Right lobe of liver (tissue), 6 donors: ENCODE measurements around the gene USP47. TPM values are rescaled to one million over a fixed set of nuclear protein-coding genes. Genes with fewer than 3 reads are reported as not detected.

Experiments
- ATAC-seq, 4 donors: fragments of 200-7000 bp; cut with Tn5 transposase; one replicate each; pipeline ENCODE4 v1.9.1; 2020; ENCODE audit warnings: mild to moderate bottlenecking in 4 of 4, moderate library complexity in 4 of 4
- DNase-seq, 3 donors: peaks; one replicate each; pipeline ENCODE4 v3.0.0-alpha.2; 2020
- H3K27ac ChIP-seq, 3 donors: fragments of 200-600 bp; one replicate each; pipeline ENCODE4 v1.8.0; 2022
- H3K27me3 ChIP-seq, 2 donors: fragments of 200-600 bp; one replicate each; pipeline ENCODE4 v1.8.0; 2022
- H3K36me3 ChIP-seq, 4 donors: fragments of 200-600 bp; sonication (generic) in 1 of 4; one replicate each; pipeline versions ENCODE4 v1.5.1 to v1.8.0; 2017 to 2022; ENCODE audit warnings: control low read depth in 1 of 4
- H3K4me1 ChIP-seq, 4 donors: fragments of 200-600 bp; sonication (generic) in 1 of 4; one replicate each; pipeline versions ENCODE4 v1.5.1 to v1.8.0; 2017 to 2022; ENCODE audit warnings: control low read depth in 1 of 4
- H3K4me3 ChIP-seq, 3 donors: fragments of 200-600 bp; one replicate each; pipeline ENCODE4 v1.8.0; 2022
- H3K9me3 ChIP-seq, 4 donors: fragments of 200-600 bp; sonication (generic) in 1 of 4; one replicate each; pipeline versions ENCODE4 v1.5.1 to v1.8.0; 2017 to 2022; ENCODE audit warnings: control low read depth in 1 of 4
- POLR2A ChIP-seq: fragments of 450-650 bp; IDR thresholded peaks from one replicate; pipeline ENCODE4 v1.6.1; 2017; ENCODE audit warnings: antibody characterized with exemption, mild to moderate bottlenecking
- WGBS: methylation state at CpG from one replicate; pipeline ENCODE4 v1.1.6; 2018; ENCODE audit warnings: low coverage, low lambda C conversion rate; ENCODE audit not compliant: insufficient coverage; ENCODE audit errors: missing lambda C conversion rate; 5-methylcytosine and 5-hydroxymethylcytosine counted together
- intact Hi-C, 2 donors: fragments of 100-400 bp; cut with DNase I; formaldehyde crosslinking; loops; one replicate each; pipeline versions ENCODE4 v1.11.2 to v1.14.1; 2022
- total RNA-seq, 6 experiments: library from RNA; depleted of rRNA in 2 of 6; stranded (reverse); fragments of >200 nt in 2 of 6; fragmentation: NEBNext Ultra II Directional in 3 of 6; extraction: Animal tissue kit (Norgen Biotek cat#: 25700) in 3 of 6; gene quantifications; one replicate each; pipeline versions ENCODE4 v1.1.0 to v1.2.4, GENCODE V29; 2016 to 2023
- TF ChIP-seq, protein P1 (sequence below), 4 donors: fragments of 200-600 bp in 3 of 4; fragments of 450-650 bp in 1 of 4; IDR thresholded peaks; one replicate each; pipeline versions ENCODE4 v1.5.1 to v1.8.0; 2016 to 2022; ENCODE audit warnings: antibody characterized with exemption in 4 of 4, mild to moderate bottlenecking in 2 of 4
- donor health status: DM: no; HTN: yes; CAD: no.
- donor health status: DM: no; HTN: no; CAD: no.
- donor health status: DM: no; HTN: no; CAD: no.
- donor health status: DM: no; HTN: yes; CAD: no.
- donor health status: DM: no; HTN: yes; CAD: no.

USP47 gene
- total RNA-seq, 6 experiments from 2014 or later, result 25.2 to 38.1 (median 29.6) TPM

- H3K9me3 ChIP-seq, result no peaks in the 10 kb centered on the region
- H3K36me3 ChIP-seq, result no peaks in the 10 kb centered on the region
- no peak overlapping the region for H3K4me3 ChIP-seq
- intact Hi-C loops, result no loop called here
- H3K27me3 ChIP-seq, result no peaks in the 10 kb centered on the region
- WGBS, result 94% methylated on average over 3 of the region's 8 CpGs
- ATAC-seq (no peak), DNase-seq (peak in 1 of 3 donors; percentile 35)
- no peak for TF ChIP-seq POLR2A
- TF ChIP-seq, protein P1, sequence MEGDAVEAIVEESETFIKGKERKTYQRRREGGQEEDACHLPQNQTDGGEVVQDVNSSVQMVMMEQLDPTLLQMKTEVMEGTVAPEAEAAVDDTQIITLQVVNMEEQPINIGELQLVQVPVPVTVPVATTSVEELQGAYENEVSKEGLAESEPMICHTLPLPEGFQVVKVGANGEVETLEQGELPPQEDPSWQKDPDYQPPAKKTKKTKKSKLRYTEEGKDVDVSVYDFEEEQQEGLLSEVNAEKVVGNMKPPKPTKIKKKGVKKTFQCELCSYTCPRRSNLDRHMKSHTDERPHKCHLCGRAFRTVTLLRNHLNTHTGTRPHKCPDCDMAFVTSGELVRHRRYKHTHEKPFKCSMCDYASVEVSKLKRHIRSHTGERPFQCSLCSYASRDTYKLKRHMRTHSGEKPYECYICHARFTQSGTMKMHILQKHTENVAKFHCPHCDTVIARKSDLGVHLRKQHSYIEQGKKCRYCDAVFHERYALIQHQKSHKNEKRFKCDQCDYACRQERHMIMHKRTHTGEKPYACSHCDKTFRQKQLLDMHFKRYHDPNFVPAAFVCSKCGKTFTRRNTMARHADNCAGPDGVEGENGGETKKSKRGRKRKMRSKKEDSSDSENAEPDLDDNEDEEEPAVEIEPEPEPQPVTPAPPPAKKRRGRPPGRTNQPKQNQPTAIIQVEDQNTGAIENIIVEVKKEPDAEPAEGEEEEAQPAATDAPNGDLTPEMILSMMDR (IDR thresholded peaks at IDR 0.05), result no peak
- no peak overlapping the region for H3K27ac ChIP-seq
- H3K4me1 ChIP-seq, result no peaks in the 10 kb centered on the region
Observed at GRCh38 chr11:11985016-11985715, 143.4 kb downstream of the USP47 start.

DNA sequence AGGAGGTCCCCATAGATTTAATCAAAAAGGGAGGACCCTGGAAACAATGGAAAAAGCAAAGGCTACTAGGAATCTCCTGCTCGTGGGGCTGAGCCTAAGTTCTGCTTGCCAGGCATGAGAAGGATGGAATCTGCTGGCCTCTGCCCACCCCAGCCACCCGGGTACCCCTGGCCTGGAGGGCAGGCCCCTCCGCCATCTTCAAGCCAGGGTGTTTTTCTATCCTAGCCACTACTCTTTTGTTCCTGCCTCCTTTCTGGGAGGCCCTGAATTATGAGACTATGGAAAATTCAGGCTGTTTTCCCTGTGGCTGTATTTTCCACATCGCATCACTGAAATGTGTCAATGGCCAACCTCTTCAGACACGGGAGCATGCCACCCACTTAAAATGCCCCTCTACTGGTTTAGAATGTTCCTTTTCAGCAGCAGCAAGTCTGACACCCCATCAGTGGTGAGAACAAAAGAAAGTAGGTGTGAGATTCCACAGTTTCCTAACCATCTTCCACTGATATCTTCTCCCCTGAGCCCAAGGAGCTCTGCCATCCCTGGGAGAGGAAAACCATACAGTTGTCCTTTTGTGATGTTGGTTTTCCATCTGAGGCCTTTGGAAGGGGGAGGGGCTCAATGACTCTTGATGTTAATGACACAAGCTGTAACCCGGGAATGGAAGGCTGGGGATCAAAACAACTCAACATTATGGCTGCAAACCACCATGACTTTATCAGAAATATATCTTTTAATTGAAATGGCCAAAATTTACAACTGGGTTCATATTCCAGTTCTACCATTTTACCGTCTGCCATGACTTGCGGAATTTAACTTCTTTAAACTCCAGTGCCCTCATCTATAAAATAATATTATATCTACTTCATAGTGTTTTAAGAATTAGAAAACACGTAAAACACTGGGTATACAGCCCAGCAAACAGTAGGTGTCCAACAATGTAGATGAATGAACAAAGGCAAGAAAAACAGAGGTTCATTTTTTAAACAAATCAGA lies 144.5 kb downstream of the USP47 start:
- no peak overlapping the region for H3K27ac ChIP-seq
- DNase-seq, result no peak

GRCh38 chr11:11987503-11988022 lies 145.8 kb downstream of the USP47 start:
- intact Hi-C loops, result no loop called here
- WGBS, result 83% methylated on average over 1 of the region's 1 CpG
- DNase-seq (no peak), ATAC-seq (no peak)
- H3K27me3 ChIP-seq, result no peaks in the 10 kb centered on the region
- H3K4me3 ChIP-seq, result no peak overlapping the region
- H3K36me3 ChIP-seq, result no peaks in the 10 kb centered on the region
- H3K9me3 ChIP-seq, result no peaks in the 10 kb centered on the region
- TF ChIP-seq, protein P1 (IDR thresholded peaks at IDR 0.05), result peak in 2 of 4 donors; percentile 6 to 33
- no peak for TF ChIP-seq POLR2A
- H3K27ac ChIP-seq, result no peak overlapping the region
- H3K4me1 ChIP-seq, result peaks cover 0 to 16% (median 4%) of the 10 kb centered on the region in 4 donors

More for the DNA sequence above, 144.5 kb downstream of the USP47 start:
- ATAC-seq, result no peak
- Histone ChIP-seq H3K4me1 (peaks cover 0 to 3% (median 0%) of the 10 kb centered on the region in 4 donors), H3K9me3 (no peaks in the 10 kb centered on the region), H3K27me3 (no peaks in the 10 kb centered on the region), H3K4me3 (no peak overlapping the region), H3K36me3 (no peaks in the 10 kb centered on the region)
- no peak for TF ChIP-seq POLR2A
- TF ChIP-seq, protein P1 (IDR thresholded peaks at IDR 0.05), result no peak
- 85% methylated on average over 6 of the region's 9 CpGs for WGBS
- intact Hi-C loops, result no loop called here

DNA sequence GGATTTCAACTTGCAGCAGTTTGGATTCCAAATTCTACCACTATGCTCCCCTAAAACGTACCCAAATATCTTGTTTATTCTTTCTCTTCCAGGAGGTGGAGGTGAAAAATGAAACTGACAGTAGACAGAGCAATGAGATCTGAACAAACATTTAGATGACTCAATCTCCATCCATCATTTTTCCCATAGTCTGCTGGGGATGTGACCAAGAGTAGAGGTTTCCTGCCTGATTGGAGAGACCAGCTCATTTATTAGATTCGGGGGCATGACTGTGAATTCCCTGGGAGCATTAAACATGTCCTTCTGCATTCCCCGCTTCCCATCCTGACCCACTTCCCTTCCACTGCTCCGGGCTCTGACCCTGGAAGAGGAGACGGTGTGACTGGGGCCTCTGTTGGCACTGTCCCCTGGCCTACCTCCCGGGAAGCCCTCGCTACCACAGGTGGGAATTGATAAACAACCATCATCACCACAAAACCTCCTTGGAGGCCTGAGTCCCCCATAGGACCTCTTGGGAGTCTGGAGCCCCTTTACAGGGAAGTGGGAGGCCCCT lies 146.4 kb downstream of the USP47 start:
- Histone ChIP-seq H3K4me3 (no peak overlapping the region), H3K36me3 (no peaks in the 10 kb centered on the region), H3K9me3 (no peaks in the 10 kb centered on the region), H3K27ac (peak overlapping the region in 1 of 3 donors; percentile 25), H3K27me3 (no peaks in the 10 kb centered on the region), H3K4me1 (peaks cover 0 to 22% (median 4%) of the 10 kb centered on the region in 4 donors)
- TF ChIP-seq, protein P1 (IDR thresholded peaks at IDR 0.05), result no peak
- no peak for TF ChIP-seq POLR2A
- DNase-seq (peak in 1 of 3 donors; percentile 32), ATAC-seq (peak in 1 of 4 donors; percentile 67)
- WGBS, result 66% methylated on average over 7 of the region's 7 CpGs
- intact Hi-C loops, result no loop called here
